ENCODE data around the gene PRAMEF33.
A peak's percentile ranks its signal among the peaks of the same experiment; 100 is the strongest.
"Not testable (repeated sequence)": the region's sequence is repeated elsewhere in the genome, so short reads cannot be mapped to it uniquely, and the experiment has no call there.

Gene PRAMEF33, protein sequence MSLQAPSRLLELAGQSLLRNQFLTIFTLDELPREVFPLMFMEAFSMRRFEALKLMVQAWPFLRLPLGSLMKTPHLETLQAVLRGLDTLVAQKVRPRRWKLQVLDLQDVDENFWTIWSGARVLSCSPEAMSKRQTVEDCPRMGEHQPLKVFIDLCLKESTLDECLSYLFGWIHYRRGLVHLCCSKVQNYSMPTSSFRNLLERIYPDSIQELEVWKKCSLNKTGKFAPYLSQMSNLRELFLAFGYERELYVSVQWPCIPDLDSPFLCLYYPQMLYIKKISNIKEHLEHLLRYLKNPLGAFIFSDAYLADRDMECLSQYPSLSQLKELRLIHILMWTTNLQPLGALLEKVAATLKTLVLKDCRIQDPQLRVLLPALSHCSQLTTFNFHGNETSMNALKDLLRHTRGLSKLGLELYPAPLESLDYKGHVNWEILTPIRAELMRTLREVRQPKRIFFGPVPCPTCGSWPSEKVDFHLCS

GRCh38 chr1:13303239-13303638 lies at the start of gene PRAMEF33:
PRAMEF33 (plus strand) TSS chr1:13303539; CDS start chr1:13305955, 2,416 bp downstream.
- DNase-seq (ENCODE audit: insufficient read length, low spot score); FAIRE-seq: not testable (repeated sequence)

DNA sequence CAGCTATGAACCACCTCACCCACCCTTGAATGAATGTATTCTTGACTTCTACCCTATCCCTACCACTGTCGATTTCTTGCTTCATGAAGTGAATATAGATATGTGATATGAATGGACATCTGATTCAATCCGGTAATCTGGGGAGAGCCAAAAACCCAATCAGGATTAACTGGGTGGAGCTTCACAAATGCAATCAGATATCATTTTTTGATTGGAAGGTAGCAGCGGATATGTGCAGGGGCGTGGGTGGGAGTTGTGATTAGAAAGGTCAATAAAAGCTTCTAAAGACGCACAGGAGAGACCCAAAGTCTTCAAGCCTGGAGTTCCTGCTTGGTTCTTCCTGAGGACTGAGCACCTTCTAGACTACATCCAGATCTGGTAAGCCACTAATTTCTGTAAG lies 49.4 kb upstream of the PRAMEF33 start, which contains the start of gene PRAMEF5:
PRAMEF5 (plus strand) TSS at position 301 of the 400 bp plus-strand sequence. CDS start 5,071 bp downstream, outside the sequence.
- not testable (repeated sequence) for FAIRE-seq; DNase-seq (ENCODE audit: insufficient read length, low spot score)

- FAIRE-seq; DNase-seq (ENCODE audit: insufficient read length, low spot score): not testable (repeated sequence)
These were observed 38.2 kb upstream of the PRAMEF33 start for GRCh38 chr1:13265124-13265523.

GRCh38 chr1:13277016-13277415 lies 26.3 kb upstream of the PRAMEF33 start:
- DNase-seq (ENCODE audit: insufficient read length, low spot score), result not testable (repeated sequence)
- peak; percentile 83 for FAIRE-seq

DNA sequence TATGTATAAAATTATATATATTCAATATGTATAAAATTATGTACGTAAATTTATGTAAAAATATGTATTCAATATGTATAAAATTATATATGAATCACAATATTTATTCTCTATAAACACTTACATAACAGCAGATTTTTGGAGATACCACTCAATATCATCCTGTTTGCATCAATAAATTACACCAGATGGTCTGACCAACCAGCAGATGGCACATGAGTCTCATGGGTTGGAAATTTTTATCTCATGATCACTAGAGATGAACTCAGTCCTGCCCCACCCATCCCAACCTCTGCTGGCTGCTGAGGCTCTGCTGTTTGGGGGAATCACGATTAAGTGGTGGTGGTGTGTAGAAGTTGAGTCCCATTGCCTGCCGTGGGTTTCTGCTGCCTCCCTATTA lies 23.7 kb upstream of the PRAMEF33 start:
- not testable (repeated sequence) for FAIRE-seq; DNase-seq (ENCODE audit: insufficient read length, low spot score)

DNA sequence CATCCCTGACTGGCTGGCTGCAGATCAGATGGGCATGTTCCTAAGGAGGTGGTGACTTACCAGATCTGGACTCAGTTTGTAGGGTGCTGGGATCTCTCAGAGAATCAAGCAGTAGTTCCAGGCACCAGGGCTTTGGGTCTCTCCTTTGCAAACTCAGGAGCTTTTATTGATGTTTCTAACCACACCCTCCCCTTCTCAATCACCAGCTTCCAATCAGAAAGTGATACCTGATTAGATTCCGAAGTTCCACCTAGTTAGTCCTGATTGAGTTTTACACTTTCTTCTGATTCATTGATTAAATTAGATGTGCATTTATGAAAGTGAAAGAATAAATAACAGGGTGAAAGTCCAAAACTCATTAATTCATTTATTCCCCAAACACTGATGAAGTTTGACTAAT lies 18.3 kb upstream of the PRAMEF33 start, which contains the start of gene PRAMEF8:
PRAMEF8 (minus strand) TSS at position 101 of the 400 bp plus-strand sequence. CDS start 1,046 bp downstream, outside the sequence.
- DNase-seq (ENCODE audit: insufficient read length, low spot score); FAIRE-seq: not testable (repeated sequence)

- FAIRE-seq; DNase-seq (ENCODE audit: insufficient read length, low spot score): not testable (repeated sequence)
These were observed 14.3 kb upstream of the PRAMEF33 start for GRCh38 chr1:13289030-13289429.

GRCh38 chr1:13297216-13297931 lies 6.0 kb upstream of the PRAMEF33 start:
- not testable (repeated sequence) for DNase-seq (ENCODE audit: insufficient read length, low spot score); FAIRE-seq

DNA sequence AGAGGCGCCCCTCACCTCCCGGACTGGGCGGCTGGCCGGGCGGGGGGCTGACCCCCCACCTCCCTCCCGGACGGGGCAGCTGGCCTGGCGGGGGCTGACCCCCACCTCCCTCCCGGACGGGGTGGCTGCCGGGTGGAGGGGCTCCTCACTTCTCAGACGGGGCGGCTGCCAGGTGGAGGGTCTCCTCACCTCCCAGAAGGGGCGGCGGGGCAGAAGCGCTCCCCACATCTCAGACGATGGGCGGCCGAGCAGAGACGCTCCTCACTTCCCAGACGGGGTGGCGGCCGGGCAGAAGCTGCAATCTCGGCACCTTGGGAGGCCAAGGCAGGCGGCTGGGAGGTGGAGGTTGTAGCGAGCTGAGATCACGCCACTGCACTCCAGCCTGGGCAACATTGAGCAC lies 4.6 kb upstream of the PRAMEF33 start:
- DNase-seq (ENCODE audit: insufficient read length, low spot score); FAIRE-seq: not testable (repeated sequence)

- DNase-seq (ENCODE audit: insufficient read length, low spot score); FAIRE-seq: not testable (repeated sequence)
These were observed 1.1 kb upstream of the PRAMEF33 start for GRCh38 chr1:13302197-13302596.

- DNase-seq (ENCODE audit: insufficient read length, low spot score); FAIRE-seq: not testable (repeated sequence)
These were observed 11.9 kb downstream of the PRAMEF33 start, which contains the start of gene PRAMEF15 for GRCh38 chr1:13315281-13315680. PRAMEF15 (plus strand) TSS chr1:13315581; CDS start chr1:13318408, 2,827 bp downstream.

- not testable (repeated sequence) for DNase-seq (ENCODE audit: insufficient read length, low spot score); FAIRE-seq
These were observed 39.2 kb downstream of the PRAMEF33 start for GRCh38 chr1:13342496-13342895.

- DNase-seq (ENCODE audit: insufficient read length, low spot score); FAIRE-seq: not testable (repeated sequence)
These were observed 43.7 kb downstream of the PRAMEF33 start, which contains the start of gene PRAMEF14 for GRCh38 chr1:13347034-13347433. PRAMEF14 (minus strand) TSS chr1:13347134; CDS start chr1:13345314, 1,820 bp downstream.

GRCh38 chr1:13353476-13353875 lies 50.1 kb downstream of the PRAMEF33 start:
- not testable (repeated sequence) for DNase-seq (ENCODE audit: insufficient read length, low spot score); FAIRE-seq

- not testable (repeated sequence) for DNase-seq (ENCODE audit: insufficient read length, low spot score); FAIRE-seq
These were observed 51.1 kb downstream of the PRAMEF33 start for GRCh38 chr1:13354475-13354874.

GRCh38 chr1:13356774-13357173 lies 53.4 kb downstream of the PRAMEF33 start:
- not testable (repeated sequence) for FAIRE-seq

More at GRCh38 chr1:13356774-13357173, 53.4 kb downstream of the PRAMEF33 start:
- DNase-seq (ENCODE audit: insufficient read length, low spot score), result not testable (repeated sequence)
